ENCODE measurements around the gene KRT10. TPM values are rescaled to one million over a fixed set of nuclear protein-coding genes. Genes with fewer than 3 reads are reported as not detected.

Gene KRT10
- total and polyA plus RNA-seq, 4 donors, result 1.6 to 52.5 (median 7.1) TPM

DNA sequence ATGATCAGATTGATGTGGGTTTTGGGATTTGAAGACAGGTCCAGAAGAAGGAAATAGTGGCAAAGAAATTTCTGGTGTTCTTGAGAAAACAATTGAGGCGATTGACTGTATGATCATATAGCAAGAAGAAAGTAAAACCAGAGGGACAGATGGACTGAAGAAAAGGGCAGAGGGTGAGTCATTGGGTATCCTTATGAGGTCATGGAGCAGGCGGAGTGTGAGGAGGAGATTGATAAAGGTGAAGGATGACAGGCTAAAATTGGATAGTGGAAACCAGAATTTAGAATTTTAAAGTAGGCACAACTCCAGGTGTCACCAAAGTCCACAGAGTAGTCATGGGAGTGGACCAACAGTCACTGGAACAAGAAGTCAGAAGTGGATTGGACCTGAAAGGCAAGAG is 21.3 kb downstream of the KRT10 start:
- 62% methylated on average over 2 of the region's 2 CpGs for WGBS
- DNase-seq (ENCODE audit: low spot score), result no peak
- no peaks in the 10 kb centered on the region for H3K36me3 ChIP-seq (ENCODE audit: control insufficient read depth in 4 of 4, insufficient read depth in 3 of 4, low read depth in 1 of 4, low read length in 3 of 4)
- H3K27me3 ChIP-seq (ENCODE audit: control insufficient read depth in 4 of 4, insufficient read depth in 4 of 4, low read length in 3 of 4), result peaks cover 0 to 10% (median 1%) of the 10 kb centered on the region in 4 donors
- no peak for TF ChIP-seq GABPA (IDR thresholded peaks at IDR 0.05 in 1 of 2, conservative IDR thresholded peaks at IDR 0.05 in 1 of 2)
- TF ChIP-seq HNF4G (IDR thresholded peaks at IDR 0.05), result no peak
- TF ChIP-seq HNF4A (conservative IDR thresholded peaks at IDR 0.05), result no peak
- TF ChIP-seq, protein P1, sequence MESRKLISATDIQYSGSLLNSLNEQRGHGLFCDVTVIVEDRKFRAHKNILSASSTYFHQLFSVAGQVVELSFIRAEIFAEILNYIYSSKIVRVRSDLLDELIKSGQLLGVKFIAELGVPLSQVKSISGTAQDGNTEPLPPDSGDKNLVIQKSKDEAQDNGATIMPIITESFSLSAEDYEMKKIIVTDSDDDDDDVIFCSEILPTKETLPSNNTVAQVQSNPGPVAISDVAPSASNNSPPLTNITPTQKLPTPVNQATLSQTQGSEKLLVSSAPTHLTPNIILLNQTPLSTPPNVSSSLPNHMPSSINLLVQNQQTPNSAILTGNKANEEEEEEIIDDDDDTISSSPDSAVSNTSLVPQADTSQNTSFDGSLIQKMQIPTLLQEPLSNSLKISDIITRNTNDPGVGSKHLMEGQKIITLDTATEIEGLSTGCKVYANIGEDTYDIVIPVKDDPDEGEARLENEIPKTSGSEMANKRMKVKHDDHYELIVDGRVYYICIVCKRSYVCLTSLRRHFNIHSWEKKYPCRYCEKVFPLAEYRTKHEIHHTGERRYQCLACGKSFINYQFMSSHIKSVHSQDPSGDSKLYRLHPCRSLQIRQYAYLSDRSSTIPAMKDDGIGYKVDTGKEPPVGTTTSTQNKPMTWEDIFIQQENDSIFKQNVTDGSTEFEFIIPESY (IDR thresholded peaks at IDR 0.05), result no peak
- TF ChIP-seq NR2F2 (IDR thresholded peaks at IDR 0.05), result no peak
- no peak for TF ChIP-seq YY1 (IDR thresholded peaks at IDR 0.05)
- no peak for TF ChIP-seq FOXA1 (IDR thresholded peaks at IDR 0.05)
- no peak for TF ChIP-seq RAD21 (IDR thresholded peaks at IDR 0.05)
- TF ChIP-seq RXRA (IDR thresholded peaks at IDR 0.05), result no peak
- TF ChIP-seq JUND (IDR thresholded peaks at IDR 0.05), result no peak
- no peak for TF ChIP-seq TAF1 (conservative IDR thresholded peaks at IDR 0.05)
- no peak for TF ChIP-seq EGR1 (IDR thresholded peaks at IDR 0.05; ENCODE audit: low read depth in 2 of 2)
- TF ChIP-seq, protein P2, sequence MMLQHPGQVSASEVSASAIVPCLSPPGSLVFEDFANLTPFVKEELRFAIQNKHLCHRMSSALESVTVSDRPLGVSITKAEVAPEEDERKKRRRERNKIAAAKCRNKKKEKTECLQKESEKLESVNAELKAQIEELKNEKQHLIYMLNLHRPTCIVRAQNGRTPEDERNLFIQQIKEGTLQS (IDR thresholded peaks at IDR 0.05), result no peak
- TF ChIP-seq, protein P3, sequence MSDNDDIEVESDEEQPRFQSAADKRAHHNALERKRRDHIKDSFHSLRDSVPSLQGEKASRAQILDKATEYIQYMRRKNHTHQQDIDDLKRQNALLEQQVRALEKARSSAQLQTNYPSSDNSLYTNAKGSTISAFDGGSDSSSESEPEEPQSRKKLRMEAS (IDR thresholded peaks at IDR 0.05), result no peak
- TF ChIP-seq, protein P4, sequence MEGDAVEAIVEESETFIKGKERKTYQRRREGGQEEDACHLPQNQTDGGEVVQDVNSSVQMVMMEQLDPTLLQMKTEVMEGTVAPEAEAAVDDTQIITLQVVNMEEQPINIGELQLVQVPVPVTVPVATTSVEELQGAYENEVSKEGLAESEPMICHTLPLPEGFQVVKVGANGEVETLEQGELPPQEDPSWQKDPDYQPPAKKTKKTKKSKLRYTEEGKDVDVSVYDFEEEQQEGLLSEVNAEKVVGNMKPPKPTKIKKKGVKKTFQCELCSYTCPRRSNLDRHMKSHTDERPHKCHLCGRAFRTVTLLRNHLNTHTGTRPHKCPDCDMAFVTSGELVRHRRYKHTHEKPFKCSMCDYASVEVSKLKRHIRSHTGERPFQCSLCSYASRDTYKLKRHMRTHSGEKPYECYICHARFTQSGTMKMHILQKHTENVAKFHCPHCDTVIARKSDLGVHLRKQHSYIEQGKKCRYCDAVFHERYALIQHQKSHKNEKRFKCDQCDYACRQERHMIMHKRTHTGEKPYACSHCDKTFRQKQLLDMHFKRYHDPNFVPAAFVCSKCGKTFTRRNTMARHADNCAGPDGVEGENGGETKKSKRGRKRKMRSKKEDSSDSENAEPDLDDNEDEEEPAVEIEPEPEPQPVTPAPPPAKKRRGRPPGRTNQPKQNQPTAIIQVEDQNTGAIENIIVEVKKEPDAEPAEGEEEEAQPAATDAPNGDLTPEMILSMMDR (IDR thresholded peaks at IDR 0.05; ENCODE audit: low read depth, low read length, missing input control), result no peak
- no peak overlapping the region for H3K9ac ChIP-seq (ENCODE audit: low read depth in 1 of 2, low read length in 2 of 2)
- H3K27ac ChIP-seq (ENCODE audit: low read depth in 1 of 2, low read length in 2 of 2), result no peak overlapping the region
- H3K9me3 ChIP-seq (ENCODE audit: control insufficient read depth in 4 of 4, low read length in 3 of 4), result no peaks in the 10 kb centered on the region
- peaks cover 0 to 6% (median 2%) of the 10 kb centered on the region in 4 donors for H3K4me1 ChIP-seq (ENCODE audit: control insufficient read depth in 4 of 4, insufficient read depth in 4 of 4, low read length in 3 of 4)
- no peak overlapping the region for H3K4me3 ChIP-seq (ENCODE audit: low read depth in 1 of 3, low read length in 3 of 3)

- peaks cover 0 to 6% (median 2%) of the 10 kb centered on the region in 4 donors for H3K4me1 ChIP-seq (ENCODE audit: control insufficient read depth in 4 of 4, insufficient read depth in 4 of 4, low read length in 3 of 4)
These were observed 22.0 kb downstream of the KRT10 start for GRCh38 chr17:40800381-40800780.

More at GRCh38 chr17:40800381-40800780, 22.0 kb downstream of the KRT10 start:
- no peak overlapping the region for H3K27ac ChIP-seq (ENCODE audit: low read depth in 1 of 2, low read length in 2 of 2)
- TF ChIP-seq YY1 (IDR thresholded peaks at IDR 0.05) (no peak), GABPA (IDR thresholded peaks at IDR 0.05 in 1 of 2, conservative IDR thresholded peaks at IDR 0.05 in 1 of 2) (no peak), FOXA2 (IDR thresholded peaks at IDR 0.05) (no peak), FOXA1 (IDR thresholded peaks at IDR 0.05) (no peak), TAF1 (conservative IDR thresholded peaks at IDR 0.05) (no peak)
- TF ChIP-seq, protein P1 (IDR thresholded peaks at IDR 0.05), result no peak
- H3K9ac ChIP-seq (ENCODE audit: low read depth in 1 of 2, low read length in 2 of 2), result no peak overlapping the region
- no peak overlapping the region for H3K4me3 ChIP-seq (ENCODE audit: low read depth in 1 of 3, low read length in 3 of 3)
- H3K9me3 ChIP-seq (ENCODE audit: control insufficient read depth in 4 of 4, low read length in 3 of 4), result no peaks in the 10 kb centered on the region
- H3K36me3 ChIP-seq (ENCODE audit: control insufficient read depth in 4 of 4, insufficient read depth in 3 of 4, low read depth in 1 of 4, low read length in 3 of 4), result no peaks in the 10 kb centered on the region
- 63% methylated on average over 1 of the region's 1 CpG for WGBS
- no peak for DNase-seq (ENCODE audit: low spot score)
- H3K27me3 ChIP-seq (ENCODE audit: control insufficient read depth in 4 of 4, insufficient read depth in 4 of 4, low read length in 3 of 4), result peaks cover 0 to 10% (median 1%) of the 10 kb centered on the region in 4 donors
